Muscle layer of colon (tissue), 2 donors: ENCODE results near the gene EPHA10.

ENCODE experiments used
- H3K27ac ChIP-seq: one replicate; pipeline ENCODE4 v1.7.0; 2013; ENCODE audit warnings: low read depth, mild to moderate bottlenecking, low read length, moderate library complexity
- H3K27me3 ChIP-seq, 2 donors: one replicate each; pipeline ENCODE4 v1.7.0; 2013; ENCODE audit warnings: low read length in 2 of 2, mild to moderate bottlenecking in 2 of 2; ENCODE audit not compliant: insufficient read depth in 2 of 2, control insufficient read depth in 1 of 2
- H3K36me3 ChIP-seq: one replicate; pipeline ENCODE4 v1.7.0; 2013; ENCODE audit warnings: mild to moderate bottlenecking, low read length; ENCODE audit not compliant: insufficient read depth
- H3K4me1 ChIP-seq: one replicate; pipeline ENCODE4 v1.7.0; 2013; ENCODE audit warnings: mild to moderate bottlenecking, low read length; ENCODE audit not compliant: insufficient read depth
- H3K4me3 ChIP-seq, 2 donors: one replicate each; pipeline ENCODE4 v1.7.0; 2013; ENCODE audit warnings: low read length in 2 of 2, low read depth in 1 of 2, mild to moderate bottlenecking in 1 of 2, moderate library complexity in 1 of 2
- H3K9ac ChIP-seq: one replicate; pipeline ENCODE4 v1.7.0; 2013; ENCODE audit warnings: low read length
- H3K9me3 ChIP-seq: one replicate; pipeline ENCODE4 v1.7.0; 2013; ENCODE audit warnings: mild to moderate bottlenecking, low read length
- donor health status: abdominal sarcoma.
- donor health status: Adenocarcinoma of cecum.

The EPHA10 gene

GRCh38 chr1:37764888-37765441 is at the start of gene EPHA10:
EPHA10 (minus strand) TSS chr1:37765120; CDS start chr1:37765066, 54 bp downstream.
- no peak within 1 kb of the TSS for H3K27ac ChIP-seq
- H3K9me3 ChIP-seq = no peaks in the 10 kb centered on the region
- H3K4me1 ChIP-seq = no peaks in the 10 kb centered on the region
- H3K36me3 ChIP-seq = no peaks in the 10 kb centered on the region
- no peak within 1 kb of the TSS for H3K4me3 ChIP-seq
- H3K9ac ChIP-seq = no peak within 1 kb of the TSS
- H3K27me3 ChIP-seq = peaks cover 31 to 46% of the 10 kb centered on the region in 2 donors

- H3K4me1 ChIP-seq = peaks cover 8% of the 10 kb centered on the region
- no peak overlapping the region for H3K4me3 ChIP-seq
- peaks cover 28% of the 10 kb centered on the region for H3K36me3 ChIP-seq
- H3K27me3 ChIP-seq = no peaks in the 10 kb centered on the region
- H3K9ac ChIP-seq = no peak overlapping the region
- no peaks in the 10 kb centered on the region for H3K9me3 ChIP-seq
- no peak overlapping the region for H3K27ac ChIP-seq
These were observed 49.3 kb upstream of the EPHA10 start for GRCh38 chr1:37814252-37814651.

GRCh38 chr1:37813529-37814145 is 48.7 kb upstream of the EPHA10 start:
- Histone ChIP-seq H3K36me3 (peaks cover 28% of the 10 kb centered on the region), H3K27ac (no peak overlapping the region), H3K9ac (no peak overlapping the region)

GRCh38 chr1:37811027-37811655 is 46.2 kb upstream of the EPHA10 start:
- Histone ChIP-seq H3K4me1 (peaks cover 24% of the 10 kb centered on the region), H3K4me3 (no peak overlapping the region), H3K27ac (no peak overlapping the region), H3K27me3 (no peaks in the 10 kb centered on the region), H3K9me3 (no peaks in the 10 kb centered on the region), H3K36me3 (peaks cover 25% of the 10 kb centered on the region), H3K9ac (no peak overlapping the region)

More at GRCh38 chr1:37813529-37814145, 48.7 kb upstream of the EPHA10 start:
- H3K9me3 ChIP-seq = no peaks in the 10 kb centered on the region
- H3K27me3 ChIP-seq = no peaks in the 10 kb centered on the region
- H3K4me3 ChIP-seq = no peak overlapping the region
- peaks cover 12% of the 10 kb centered on the region for H3K4me1 ChIP-seq

- Histone ChIP-seq H3K4me1 (peaks cover 24% of the 10 kb centered on the region), H3K4me3 (no peak overlapping the region), H3K9me3 (no peaks in the 10 kb centered on the region), H3K27me3 (no peaks in the 10 kb centered on the region), H3K9ac (no peak overlapping the region), H3K36me3 (peaks cover 23% of the 10 kb centered on the region), H3K27ac (no peak overlapping the region)
These were observed 45.0 kb upstream of the EPHA10 start for GRCh38 chr1:37809942-37810341.

- peak overlapping the region; percentile 63 for H3K9ac ChIP-seq
- peak overlapping the region; percentile 62 for H3K27ac ChIP-seq
- peaks cover 24% of the 10 kb centered on the region for H3K4me1 ChIP-seq
- H3K27me3 ChIP-seq = no peaks in the 10 kb centered on the region
- H3K36me3 ChIP-seq = peaks cover 31% of the 10 kb centered on the region
- no peaks in the 10 kb centered on the region for H3K9me3 ChIP-seq
- H3K4me3 ChIP-seq = peak overlapping the region; percentile 63 to 67
These were observed 43.7 kb upstream of the EPHA10 start for GRCh38 chr1:37808369-37809319.

GRCh38 chr1:37807555-37808368 is 42.8 kb upstream of the EPHA10 start, which contains the start of the genes C1orf122 and YRDC:
C1orf122 (plus strand) TSS chr1:37807790; CDS start chr1:37808405, 615 bp downstream.
YRDC (minus strand) TSS chr1:37808208; CDS start chr1:37808180, 28 bp downstream.
- H3K27ac ChIP-seq = peak within 1 kb of the TSS; percentile 64
- H3K9ac ChIP-seq = peak within 1 kb of the TSS; percentile 80
- H3K4me1 ChIP-seq = peaks cover 24% of the 10 kb centered on the region
- H3K4me3 ChIP-seq = peak within 1 kb of the TSS; percentile 63 to 67
- no peaks in the 10 kb centered on the region for H3K9me3 ChIP-seq
- no peaks in the 10 kb centered on the region for H3K27me3 ChIP-seq
- H3K36me3 ChIP-seq = peaks cover 39% of the 10 kb centered on the region

- Histone ChIP-seq H3K9me3 (no peaks in the 10 kb centered on the region), H3K27me3 (no peaks in the 10 kb centered on the region), H3K4me1 (peaks cover 24% of the 10 kb centered on the region), H3K36me3 (peaks cover 44% of the 10 kb centered on the region), H3K4me3 (peak overlapping the region; percentile 63 to 66), H3K27ac (peak overlapping the region; percentile 64), H3K9ac (peak overlapping the region; percentile 80)
These were observed 42.3 kb upstream of the EPHA10 start for GRCh38 chr1:37807220-37807554.

GRCh38 chr1:37802439-37802838 is 37.5 kb upstream of the EPHA10 start:
- Histone ChIP-seq H3K4me3 (no peak overlapping the region), H3K27me3 (no peaks in the 10 kb centered on the region), H3K27ac (no peak overlapping the region), H3K9ac (no peak overlapping the region), H3K9me3 (no peaks in the 10 kb centered on the region), H3K4me1 (peaks cover 12% of the 10 kb centered on the region), H3K36me3 (peaks cover 51% of the 10 kb centered on the region)

GRCh38 chr1:37797750-37798345 is 32.9 kb upstream of the EPHA10 start:
- no peaks in the 10 kb centered on the region for H3K9me3 ChIP-seq
- H3K27me3 ChIP-seq = peaks cover 0 to 4% of the 10 kb centered on the region in 2 donors
- no peak overlapping the region for H3K9ac ChIP-seq
- H3K27ac ChIP-seq = no peak overlapping the region
- H3K4me3 ChIP-seq = no peak overlapping the region
- H3K4me1 ChIP-seq = peaks cover 12% of the 10 kb centered on the region
- H3K36me3 ChIP-seq = peaks cover 16% of the 10 kb centered on the region
